HG03175 (cell line): ENCODE results near the gene CEBPG.

Experiments used
- ATAC-seq: cut with Tn5 transposase; IDR thresholded peaks from one replicate; pipeline ENCODE4 v1.9.1; 2021; ENCODE audit warnings: mild to moderate bottlenecking, moderate library complexity; ENCODE audit not compliant: unreplicated experiment

Gene CEBPG

DNA sequence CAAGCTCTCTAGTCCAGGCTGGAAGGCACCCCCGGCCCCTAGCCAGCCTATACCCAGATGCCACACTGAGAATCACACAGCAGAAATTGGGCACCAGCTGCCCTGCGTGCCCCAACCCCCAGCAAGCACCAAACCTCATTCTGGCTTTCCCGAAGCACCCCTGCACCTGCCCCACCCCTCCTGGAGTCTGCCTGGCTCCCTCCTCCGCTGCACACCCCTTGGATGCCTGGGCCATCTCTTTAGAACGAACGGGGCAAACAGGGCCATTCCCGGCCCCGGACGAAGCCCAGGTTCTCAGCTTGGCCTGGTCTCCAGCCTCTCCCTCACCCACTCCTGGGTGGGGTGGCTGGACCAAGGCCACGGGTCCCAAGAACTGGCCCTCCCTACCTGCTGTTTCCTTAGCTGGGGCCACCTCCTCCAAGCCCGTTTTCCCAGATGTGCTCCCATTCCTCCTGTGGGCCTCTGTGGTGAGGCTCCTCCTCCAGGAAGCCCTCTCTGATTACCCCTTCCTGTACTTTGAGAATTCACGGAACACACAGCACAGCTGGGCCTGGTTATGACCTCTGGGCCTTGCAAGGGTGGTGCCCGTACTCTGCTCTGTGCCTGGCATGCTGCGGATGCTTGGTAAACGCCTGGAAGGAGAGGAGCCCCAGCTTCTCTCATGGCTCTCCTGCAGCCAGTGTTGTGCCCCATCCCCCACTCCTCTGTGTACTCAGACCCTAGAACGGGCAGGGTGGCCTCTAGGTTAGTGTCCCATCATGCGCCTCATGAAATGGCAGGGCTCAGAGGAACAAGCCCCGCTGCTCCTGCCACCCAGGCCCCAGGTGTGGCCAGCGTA, 21.4 kb downstream of the CEBPG start:
- ATAC-seq: no peak

DNA sequence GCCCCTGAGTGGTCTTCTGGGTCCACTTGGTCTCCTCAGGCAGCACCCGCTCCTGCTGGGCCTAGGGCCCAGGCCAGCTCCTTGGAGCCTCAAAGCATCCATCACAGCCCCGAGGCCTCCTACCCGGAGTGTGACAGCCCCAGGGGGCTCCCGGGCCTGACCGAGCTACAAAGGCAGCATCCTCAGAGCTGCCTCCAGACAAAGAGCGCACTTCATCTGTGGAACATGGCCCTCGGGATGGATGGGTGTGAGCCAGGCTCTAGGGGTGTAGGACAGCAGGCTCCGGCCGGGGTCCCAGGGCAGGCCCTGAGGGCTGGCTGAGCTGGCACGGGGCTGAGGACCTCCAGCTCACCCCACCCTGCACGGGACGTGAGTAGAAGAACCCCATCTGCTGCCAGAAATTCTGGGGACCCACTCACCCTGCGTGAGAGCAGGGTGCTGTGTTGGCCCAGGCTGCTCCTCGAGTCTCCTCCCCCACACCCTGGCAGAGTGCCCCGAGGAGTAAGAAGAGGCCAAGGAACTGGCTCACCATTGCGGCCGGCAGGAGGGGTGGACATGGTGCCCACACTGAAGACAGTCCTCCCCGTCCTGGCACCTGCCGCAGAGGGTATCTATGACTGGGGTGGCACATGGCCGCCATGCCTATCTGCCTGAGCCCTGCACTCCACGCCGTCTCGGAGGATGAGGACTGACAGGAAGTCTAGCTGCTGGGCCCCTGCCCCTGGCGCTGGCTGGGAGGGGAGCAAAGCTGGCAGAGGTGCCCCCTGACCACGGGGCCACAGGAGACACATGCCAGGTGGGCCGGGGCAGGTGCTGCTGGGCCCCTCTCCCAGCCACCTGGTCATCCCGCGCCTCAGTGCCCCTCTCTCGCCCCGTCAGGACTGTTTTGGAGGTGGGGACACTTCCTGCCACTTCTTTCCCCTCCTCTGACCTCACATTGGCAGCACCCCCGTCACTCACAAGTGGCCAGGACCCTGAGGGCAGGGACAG, 22.3 kb downstream of the CEBPG start:
- ATAC-seq: no peak

DNA sequence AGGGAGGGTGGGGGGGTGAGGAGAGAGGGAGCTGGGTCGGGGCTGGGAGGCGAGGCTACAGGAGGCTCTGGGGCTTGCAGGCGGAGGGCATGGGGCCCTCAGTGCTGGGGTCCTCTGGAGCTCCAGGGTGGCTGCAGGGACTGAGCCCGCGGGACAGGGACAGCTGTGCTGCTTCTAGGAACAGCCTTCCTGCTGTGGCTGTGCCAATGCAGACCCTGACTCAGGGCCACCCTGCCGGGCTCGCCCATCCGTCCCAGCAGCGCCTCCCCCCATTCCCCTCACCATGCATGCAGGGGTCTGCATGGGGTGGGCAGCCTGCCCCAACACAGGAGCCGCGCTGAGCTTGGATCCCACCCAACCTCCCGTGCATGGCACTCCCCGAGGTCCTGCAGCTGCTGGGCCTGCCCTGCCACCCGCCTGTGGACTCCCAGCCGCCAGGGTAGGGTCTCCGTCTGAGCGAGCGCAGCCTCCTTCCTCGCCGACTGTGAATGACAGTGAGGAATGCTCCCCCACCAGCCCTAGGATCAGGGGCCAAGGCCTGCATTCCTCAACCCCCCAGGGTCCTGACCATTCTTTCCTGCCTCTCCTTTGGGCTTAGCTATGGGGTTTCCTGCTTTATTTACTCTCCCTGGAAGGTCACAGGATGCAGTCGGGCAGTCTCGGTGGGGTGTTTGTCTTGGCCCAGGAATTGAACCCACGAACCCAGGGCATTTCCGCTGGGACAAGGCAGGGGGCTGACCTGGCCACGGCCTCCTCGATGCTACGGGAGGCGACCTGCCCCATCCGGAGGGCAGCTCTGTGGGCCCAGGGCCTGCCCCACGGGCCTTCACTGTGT, 23.4 kb downstream of the CEBPG start:
- no peak for ATAC-seq

DNA sequence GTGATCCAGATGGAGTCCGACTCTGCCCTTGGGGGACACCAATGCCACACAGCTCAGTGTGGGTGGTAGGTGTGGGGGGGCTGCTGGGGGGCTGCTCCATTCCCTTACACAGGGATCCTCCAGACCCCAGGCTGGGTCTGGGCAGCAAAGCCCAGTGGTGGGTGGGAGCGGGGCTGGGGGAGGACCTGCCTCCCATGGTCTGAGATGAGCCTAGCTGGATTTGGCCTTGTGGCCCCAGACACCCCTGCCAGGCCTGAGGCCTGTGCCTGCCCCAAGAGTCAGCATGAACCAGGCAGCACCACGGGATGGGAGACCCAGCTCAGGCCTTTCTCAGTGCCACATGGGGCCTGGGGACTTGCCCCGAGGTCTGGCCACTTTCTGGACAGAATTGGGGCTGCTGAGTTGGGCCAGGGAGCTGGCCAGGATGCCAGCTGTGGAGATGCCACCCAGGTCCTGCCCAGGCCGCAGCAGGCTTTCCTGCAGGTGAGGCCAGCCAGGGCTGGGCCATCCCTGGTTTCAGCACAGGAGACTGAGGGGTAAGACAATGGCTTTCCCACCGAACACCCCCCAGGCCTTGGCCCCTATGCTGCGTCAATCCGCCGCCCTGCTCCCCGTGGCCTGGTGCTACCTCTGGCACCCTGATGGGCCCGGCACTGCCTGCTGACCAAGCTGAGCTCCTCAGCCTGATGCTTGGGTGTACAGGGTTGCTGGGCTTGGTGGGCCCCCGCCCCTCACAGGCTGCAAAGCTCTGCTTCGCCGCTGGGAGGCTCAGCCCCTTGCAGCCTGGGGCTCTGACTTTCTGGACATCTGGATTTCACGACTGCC, 24.2 kb downstream of the CEBPG start:
- ATAC-seq: no peak

DNA sequence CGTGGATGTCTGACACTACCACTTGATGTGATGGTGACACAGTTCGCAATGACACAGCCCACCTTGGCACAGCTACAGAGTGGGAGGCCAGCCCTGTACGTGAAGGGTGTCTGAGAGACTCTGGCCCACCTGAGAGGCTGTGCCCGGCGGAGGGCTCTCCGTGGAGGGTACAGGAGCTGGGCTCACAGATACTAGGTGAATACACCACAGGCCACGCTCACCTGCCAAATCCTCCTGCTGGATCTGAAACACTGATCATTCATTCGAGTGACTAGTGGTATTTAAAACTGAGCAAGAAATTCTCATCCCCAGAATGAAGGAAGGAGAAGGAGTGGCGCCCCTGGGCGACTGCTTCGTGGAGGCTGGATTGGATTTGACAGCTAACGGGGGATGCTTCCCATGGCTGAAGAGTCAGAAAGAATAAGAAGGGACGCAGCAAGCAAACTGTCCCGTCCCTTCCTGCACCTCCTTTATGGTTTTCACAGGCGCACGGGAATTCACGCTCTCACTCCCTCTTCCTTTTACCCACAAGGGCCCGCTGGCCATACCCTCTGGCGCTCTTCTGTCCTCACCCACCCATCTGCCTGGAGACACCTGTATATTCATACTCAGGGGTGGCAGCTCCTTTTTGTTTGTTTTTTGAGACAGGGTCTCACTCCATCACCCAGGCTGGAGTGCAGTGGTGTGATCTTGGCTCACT, 25.0 kb downstream of the CEBPG start:
- ATAC-seq: no peak

DNA sequence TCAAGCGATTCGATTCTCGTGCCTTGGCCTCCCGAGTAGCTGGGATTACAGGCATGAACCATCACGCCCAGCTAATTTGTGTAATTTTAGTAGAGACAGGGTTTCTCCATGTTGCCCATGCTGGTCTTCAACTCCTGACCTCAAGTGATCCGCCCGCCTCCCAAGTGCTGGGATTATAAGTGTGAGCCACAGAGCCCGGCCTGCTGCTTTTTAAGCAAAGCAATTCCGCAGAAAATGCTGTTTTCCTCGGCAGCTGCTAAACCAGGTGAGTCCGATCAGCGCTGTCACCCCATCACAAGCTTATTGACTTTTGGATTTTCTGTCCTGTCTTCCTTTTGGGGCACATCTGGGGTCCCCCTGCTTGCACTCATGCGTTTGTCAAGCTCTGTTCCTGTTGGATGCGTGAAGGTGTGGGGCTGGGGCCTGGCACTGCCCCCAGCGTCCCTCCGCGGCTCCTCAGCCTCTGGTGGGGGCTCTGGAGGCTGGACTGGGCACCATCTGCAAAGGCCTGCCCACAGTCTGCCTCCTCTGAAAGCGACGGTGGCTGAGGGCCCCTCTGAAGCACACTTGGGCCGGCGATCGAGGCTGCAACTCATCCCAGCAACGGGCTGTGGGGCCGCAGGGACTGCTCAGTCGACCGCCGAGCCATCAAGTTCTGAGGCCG, 25.7 kb downstream of the CEBPG start:
- ATAC-seq: no peak

DNA sequence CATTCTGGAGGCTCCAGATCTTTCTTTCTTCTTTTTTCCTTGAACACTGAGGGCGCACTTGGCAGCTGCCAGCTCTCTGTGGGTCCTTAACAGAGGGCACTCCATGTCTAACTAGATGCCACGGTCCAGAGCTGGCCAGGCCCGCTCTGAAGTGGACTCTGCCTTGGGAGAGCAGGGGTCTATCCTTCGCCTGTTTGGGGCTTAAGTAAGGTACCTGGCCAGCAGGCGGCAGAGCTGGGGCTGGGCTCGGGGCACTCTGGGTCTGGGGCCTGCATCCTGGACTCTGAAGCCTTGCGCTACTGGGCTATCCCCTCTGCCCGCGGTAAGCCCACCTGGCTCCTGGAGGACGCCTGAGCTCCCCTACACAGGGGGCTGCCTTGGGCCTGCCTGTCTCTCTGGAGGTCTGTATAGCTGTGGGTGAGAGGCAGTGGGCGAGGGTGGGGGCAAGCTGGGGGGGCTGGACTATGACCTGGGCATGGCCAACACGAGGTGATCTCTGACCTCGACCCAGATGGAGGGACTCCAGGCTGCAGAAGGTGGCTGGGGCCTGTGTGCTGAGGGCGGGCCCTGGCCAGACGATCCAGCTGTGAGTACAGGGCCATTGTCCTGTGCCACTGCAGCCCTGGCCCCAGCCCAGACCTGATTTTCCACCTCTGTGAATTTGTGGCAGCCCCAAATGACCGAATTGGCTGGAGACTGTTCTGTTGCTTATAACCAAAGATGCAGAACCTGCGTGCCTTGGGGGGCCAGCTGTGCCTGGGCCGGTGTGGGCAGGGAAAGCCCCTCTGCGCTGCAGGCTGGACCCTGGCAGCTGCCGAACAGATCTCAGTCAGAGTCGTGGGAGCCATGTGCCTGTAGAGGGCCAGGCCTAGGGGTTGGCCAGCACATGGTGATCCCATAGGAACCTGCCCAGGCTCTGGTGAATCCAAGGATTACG, 26.5 kb downstream of the CEBPG start:
- no peak for ATAC-seq

DNA sequence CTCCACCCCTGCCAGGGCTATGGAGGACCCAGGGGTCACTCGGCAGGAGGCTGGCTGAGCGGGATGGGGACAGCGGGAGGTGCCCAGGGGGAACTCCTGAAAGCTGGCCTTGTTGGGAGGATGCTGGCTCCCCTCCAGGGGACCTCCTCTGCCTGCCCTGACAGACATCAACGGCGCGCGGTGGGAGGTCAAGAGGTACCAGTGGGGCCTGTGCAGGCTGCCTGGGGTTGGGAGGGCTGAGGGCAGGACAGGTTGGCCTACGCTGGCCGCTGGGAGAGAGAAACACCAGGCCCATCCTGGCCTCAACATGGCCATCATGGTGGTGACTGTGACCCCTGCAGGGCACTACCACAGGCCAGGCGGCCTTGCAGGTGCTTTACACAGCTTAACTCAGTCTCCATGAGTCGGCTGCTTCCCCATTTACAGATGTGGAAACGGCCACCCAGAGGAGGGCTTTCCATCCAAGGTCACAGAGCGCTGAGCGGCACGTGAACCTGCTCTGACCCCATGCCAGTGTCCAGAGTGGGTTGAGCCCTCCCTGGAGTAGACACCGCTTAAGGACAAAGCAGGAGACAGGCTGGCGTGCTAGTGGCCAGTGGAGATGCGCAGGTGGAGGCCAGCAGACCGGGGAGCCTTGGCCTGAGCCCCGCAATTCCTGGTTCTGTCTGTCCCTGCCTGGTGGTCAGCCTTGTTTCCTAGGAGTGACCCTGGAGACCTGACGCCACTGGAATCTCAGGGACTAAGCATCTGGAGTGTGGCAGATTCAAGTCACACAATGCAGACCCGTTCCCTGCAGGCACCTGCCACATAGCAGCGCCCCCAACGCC, 27.6 kb downstream of the CEBPG start:
- ATAC-seq: no peak

DNA sequence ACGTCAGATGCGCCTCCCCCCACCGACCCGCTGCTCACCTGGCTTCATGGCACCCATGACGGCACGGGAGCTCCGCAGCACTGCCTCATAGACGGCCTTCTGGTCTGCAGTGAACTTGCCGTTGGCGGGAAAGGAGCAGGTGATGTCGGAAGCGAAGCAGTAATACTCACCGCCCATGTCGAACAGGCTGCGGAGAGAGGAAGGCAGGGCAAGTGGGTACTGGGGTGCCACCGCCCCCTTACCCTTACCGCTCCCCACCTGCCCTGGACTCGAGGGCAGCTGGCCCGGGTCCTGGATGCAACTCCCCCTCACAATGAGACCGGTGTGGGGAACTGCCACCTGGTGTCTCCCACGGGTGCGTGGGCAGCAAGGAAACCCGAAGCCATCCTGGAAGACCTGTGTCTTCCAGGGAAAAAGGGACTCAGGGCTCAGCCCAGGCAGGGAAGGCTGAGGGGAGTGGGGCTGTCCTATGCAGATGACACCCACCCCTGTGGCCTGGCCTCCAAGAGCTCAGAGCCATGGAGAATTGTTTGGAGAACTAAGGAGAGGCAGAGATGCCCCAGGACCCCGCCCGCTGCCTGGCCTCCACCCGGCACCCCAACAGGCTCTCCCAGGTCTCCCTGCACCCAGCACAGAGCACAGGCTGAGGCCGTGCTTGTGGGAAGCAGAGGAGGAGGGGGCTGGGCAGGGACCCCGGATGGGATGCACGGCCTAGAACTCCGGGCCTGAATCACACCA, 28.3 kb downstream of the CEBPG start:
- no peak for ATAC-seq

DNA sequence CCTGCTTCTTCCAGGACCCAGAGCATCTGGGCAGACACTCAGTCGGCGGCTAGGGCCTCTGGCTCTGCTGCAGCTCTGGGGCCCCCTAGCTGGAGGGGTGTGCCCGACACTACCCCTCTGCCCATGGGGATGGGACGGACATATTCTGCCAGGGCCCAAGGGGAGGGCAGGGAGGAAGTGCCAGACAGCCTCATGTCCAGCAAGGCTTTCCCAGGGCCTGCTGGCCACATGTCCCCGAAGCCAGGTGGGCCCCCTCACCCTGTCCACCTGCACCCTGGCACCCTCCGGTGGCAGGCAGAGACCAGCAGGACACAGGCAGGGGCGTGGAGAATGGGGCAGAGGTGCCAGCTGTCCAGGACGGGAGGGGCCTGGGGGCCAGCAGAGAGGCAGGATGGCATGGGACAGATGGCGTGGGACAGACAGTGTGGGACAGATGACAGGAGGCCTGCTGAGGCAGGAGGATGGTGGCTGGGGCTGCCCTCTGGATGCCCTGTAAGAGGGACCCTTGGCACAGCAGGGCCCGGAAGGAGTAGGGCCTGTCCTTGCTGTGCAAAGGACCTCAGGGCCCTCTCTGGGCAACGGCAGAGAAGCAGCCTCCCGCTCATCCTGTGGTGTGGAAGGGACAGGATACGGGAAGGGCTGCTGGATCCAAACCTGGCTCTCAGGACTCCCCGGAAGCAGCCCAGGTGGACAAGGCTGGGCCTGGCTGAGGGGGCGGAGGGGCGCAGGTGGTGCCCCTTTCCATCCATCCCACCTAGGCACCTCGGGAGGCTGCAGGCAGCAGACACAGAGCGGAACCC, 29.1 kb downstream of the CEBPG start:
- ATAC-seq: no peak

DNA sequence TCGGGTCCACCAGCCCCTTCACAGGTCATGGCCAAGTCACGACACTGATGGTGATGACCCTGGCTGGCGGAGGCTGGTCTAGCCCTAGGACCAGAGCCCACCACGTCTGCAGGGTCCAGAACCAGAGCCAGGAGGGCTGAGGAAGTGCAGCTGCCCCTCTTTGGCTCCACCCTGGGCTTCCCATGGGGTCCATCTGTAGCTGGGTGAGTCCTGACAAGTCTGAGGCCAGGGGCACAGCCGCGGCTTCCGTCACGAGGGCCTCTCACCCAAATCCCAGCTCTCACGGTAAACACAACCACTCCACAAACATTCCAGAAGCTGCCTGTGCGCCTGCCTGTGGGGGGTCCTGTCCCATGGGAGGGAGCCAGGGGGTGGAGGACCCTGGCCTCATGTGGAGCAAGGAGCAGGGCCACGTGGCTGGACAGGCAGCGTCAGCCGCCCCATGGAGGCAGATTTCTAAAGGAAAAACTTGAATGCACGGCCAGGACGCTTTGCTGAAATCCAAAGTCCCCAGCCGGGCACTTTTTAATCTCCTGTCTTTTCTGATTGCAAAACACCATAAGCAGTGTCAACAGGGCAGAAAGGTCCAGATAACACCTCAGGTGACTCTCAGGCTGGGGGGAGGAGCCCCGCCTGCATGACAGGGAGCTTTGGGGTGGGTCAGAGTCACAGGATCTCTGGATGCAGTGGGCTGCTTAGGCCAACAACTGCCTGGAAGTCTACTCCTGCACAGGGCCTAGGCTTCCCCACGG, 29.9 kb downstream of the CEBPG start:
- ATAC-seq: no peak

DNA sequence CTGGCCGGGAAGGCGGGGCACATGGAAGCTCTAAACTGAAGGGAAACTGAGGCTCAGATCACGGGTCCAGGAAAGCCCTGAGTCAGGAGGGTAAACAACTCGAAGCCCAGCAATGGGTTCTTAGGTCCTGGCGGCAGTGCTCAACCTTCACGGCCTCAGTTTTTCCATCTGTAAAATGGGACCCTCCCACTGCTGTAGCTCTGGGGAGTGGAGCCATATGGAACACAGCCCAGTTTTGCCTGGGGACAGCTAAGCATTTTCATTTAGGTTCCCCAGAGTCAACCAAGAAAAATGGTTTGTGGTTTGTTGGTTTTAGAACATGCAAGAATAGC, 30.4 kb downstream of the CEBPG start:
- no peak for ATAC-seq

DNA sequence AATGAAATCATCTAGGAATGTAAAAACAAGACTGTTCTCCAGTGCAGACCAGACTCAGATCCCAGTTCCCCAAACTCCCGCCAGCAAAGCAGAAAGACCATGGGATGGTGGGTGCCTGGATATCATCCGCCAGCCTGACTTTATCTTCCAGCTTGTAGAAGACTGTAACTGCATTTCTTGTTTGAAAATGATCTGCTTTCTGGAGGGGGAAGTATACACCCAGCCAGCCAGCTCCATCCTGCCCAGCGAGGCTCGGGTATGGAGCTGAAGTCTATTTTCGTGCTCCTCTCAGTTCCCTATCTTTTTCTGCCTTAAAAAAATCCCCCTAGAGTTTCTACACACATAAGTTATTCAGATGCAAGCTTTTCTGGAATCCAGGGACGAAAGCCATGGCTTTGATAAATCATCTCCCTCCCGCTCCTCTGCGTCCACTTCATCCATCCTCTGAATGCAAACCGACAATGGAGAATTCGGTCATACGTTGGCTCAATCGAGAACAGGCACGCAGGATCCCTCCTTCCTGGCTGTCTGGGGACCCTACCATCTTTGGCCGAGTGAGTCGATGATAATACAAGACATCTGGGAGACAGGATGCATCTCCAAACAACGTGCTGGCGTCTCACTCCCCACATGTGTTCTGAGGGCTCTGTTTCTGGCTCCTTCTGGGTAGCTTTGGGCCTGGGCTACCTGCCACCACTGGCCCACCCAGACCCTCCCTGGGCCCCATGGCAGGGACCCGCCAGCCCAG, 31.2 kb downstream of the CEBPG start:
- no peak for ATAC-seq

DNA sequence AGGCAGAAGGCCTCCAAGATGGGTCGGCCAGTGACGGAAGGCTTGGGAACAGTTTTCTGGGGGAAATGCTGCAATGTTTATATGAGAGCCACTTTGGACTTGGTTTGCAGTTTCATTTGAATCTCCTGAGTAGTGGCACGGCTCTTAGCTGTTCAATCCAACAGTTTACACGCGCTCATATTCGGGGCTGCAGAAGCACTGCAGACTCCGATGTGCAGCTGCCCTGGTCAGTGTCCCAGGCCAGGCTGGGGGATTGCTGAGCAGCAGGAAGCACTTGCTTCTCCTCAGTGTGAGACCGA, 31.7 kb downstream of the CEBPG start:
- no peak for ATAC-seq
